GM12865 (cell line): ENCODE results near the gene SAP30BP.

Experiments used
- DNase-seq: peaks from one replicate; pipeline ENCODE4 v3.0.0; 2010; ENCODE audit warnings: low read depth
- H3K4me3 ChIP-seq: 2 replicates; pipeline ENCODE4 v1.5.1; 2011; ENCODE audit warnings: mild to moderate bottlenecking, low read depth, low read length, control low read depth
- CTCF ChIP-seq: IDR thresholded peaks from 2 replicates; pipeline ENCODE4 v1.5.1; 2011; ENCODE audit warnings: low read length, control low read depth, low read depth, inconsistent platforms; ENCODE audit not compliant: insufficient read depth; ENCODE audit errors: missing control alignments

SAP30BP gene

DNA sequence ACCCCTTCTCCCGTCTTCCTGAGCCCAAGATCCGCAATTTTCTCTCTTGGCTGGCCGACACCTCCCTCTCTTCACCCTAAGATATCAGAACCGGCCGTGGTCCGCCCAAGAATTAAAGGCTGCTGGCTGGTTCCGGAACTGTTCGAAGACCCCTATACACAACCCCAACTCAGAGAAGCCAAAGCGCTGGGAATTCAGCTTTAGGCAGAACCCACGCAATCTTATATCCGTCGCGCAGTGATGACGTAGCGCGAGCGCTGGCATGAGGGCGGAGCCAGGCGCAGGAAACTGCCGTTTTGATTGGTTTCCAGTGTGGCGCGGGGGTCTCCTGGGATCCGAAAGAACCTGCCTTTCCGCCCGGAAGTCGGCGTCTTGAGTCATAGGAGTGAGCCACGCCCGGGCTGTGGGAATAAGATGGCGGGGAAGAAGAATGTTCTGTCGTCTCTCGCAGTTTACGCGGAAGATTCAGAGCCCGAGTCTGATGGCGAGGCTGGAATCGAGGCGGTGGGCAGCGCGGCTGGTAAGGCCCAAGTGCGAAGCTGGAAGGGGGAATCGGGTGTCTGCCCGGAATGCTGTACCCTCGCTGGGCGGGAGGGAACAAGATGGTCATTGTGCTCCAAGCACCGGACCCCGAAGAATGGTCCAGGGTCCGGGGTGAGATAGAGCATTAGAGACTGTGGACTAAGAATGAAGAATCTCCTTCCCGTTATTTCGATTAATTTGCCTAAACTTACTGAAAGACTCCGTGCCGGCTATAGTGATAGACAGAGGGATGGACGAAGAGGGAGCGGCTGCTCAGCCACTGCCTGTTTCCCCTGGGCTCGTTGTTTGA, at the start of gene SAP30BP, which contains the start of gene RECQL5:
TSS of gene SAP30BP (plus strand) at position 380 of the 832 bp plus-strand sequence. CDS start at position 415, 35 bp downstream.
TSS of gene RECQL5 (minus strand) at position 196 of the 832 bp plus-strand sequence. CDS start 597 bp downstream, outside the sequence.
- TF ChIP-seq CTCF: no peak
- peak within 1 kb of the TSS; percentile 87 for H3K4me3 ChIP-seq
- DNase-seq: peak; percentile 99

DNA sequence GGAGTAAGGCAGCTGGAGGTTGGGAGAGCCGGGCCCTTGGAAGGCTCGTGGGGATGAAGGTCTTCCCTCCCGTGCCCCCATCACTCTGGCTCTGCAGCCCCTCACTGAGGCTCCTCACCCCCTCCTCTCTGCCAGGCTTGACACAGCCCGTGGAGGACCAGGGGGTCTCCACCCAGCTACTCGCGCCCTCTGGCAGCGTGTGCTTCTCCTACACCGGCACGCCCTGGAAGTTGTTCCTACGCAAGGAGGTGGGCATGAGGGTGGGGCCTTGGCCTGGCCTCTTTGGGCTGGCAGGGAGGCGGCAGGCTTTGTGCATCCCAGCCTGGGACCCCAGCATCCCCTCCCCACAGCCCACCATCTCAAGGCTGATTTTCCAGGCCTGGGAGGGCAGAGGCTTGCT, 49.5 kb upstream of the SAP30BP start:
- no peak for DNase-seq
- no peak for TF ChIP-seq CTCF
- no peak overlapping the region for H3K4me3 ChIP-seq

DNA sequence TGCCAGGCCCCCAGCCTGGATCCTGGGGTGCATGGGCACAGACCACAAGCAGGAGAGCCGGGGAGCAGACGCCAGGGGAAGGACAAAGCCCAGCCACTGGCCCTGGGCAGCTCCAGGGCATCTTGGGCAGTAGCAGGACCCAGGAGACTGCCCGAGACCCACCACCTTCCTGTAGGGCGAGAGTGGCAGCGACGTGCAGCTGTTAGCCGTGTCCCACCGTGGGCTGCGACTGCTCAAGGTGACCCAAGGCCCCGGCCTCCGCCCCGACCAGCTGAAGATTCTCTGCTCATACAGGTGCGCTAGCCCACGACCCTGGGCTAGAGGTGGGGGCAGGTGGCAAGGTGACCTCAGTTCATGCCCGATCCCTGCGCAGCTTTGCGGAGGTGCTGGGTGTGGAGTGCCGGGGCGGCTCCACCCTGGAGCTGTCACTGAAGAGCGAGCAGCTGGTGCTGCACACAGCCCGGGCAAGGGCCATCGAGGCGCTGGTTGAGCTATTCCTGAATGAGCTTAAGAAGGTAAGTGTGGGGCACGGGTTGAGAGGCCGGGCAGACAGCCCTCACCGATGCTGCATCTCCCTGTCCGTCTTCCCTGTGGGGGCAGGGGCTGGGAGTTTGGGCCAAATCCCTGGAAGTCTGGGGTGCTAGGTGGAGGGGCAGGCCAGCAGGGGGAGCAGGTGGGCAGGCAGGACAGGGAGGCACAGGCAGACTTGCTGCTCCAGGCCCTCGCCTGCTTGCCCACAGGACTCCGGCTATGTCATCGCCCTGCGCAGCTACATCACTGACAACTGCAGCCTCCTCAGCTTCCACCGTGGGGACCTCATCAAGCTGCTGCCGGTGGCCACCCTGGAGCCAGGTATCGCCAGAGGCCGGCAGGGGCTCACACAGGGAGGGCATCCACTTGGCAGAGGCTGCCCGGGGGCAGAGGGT, 47.4 kb upstream of the SAP30BP start:
- DNase-seq: peak; percentile 34
- peak; percentile 60 for TF ChIP-seq CTCF
- H3K4me3 ChIP-seq: no peak overlapping the region

GRCh38 chr17:75621489-75621888, 45.6 kb upstream of the SAP30BP start:
- DNase-seq: no peak
- H3K4me3 ChIP-seq: no peak overlapping the region
- no peak for TF ChIP-seq CTCF

- no peak for TF ChIP-seq CTCF
- H3K4me3 ChIP-seq: no peak overlapping the region
- no peak for DNase-seq
These were observed 45.1 kb upstream of the SAP30BP start for GRCh38 chr17:75622076-75622475.

DNA sequence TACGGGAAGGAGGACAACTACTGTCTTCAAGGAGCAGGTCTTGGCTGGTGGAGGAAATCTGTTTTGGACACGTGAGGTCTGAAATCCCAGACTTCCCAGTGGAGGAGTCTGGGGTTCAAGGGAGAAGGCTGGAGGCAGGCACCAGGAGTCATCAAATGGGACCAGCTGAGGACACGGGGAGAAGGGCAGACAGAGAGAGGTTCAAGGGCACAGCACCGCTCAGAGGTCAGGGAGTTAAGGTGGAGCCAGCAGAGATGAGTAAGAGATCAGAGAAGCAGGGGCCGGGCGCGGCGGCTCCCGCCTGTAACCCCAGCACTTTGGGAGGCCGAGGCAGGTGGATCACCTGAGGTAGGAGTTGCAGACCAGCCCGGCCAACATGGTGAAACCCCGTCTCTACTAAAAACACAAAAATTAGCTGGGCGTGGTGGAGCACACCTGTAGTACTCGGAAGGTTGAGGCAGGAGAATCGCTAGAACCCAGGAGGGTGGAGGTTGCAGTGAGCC, 44.3 kb upstream of the SAP30BP start:
- TF ChIP-seq CTCF: no peak
- DNase-seq: no peak
- H3K4me3 ChIP-seq: no peak overlapping the region
